ENCODE data around the gene FAM209B.

The FAM209B gene

DNA sequence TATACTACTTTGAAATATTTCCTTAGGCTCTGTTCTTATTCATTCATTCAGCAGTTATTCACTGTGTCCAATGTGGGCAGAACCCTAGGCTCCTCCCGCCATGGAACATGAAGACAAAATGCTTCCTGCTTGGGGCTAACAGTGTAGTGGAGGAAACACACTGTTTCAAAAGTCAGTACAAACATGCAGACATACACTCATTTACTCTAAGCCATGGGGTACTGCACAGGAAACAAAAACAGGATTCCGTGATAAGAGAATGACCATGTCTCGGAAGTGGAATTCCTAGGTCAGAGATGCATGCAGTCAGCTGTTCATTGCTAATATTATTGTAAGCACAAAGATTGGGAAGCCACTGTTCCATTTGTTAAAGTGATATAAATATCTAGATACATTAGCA is 26.9 kb upstream of the FAM209B start:
- TF ChIP-seq, protein P1, sequence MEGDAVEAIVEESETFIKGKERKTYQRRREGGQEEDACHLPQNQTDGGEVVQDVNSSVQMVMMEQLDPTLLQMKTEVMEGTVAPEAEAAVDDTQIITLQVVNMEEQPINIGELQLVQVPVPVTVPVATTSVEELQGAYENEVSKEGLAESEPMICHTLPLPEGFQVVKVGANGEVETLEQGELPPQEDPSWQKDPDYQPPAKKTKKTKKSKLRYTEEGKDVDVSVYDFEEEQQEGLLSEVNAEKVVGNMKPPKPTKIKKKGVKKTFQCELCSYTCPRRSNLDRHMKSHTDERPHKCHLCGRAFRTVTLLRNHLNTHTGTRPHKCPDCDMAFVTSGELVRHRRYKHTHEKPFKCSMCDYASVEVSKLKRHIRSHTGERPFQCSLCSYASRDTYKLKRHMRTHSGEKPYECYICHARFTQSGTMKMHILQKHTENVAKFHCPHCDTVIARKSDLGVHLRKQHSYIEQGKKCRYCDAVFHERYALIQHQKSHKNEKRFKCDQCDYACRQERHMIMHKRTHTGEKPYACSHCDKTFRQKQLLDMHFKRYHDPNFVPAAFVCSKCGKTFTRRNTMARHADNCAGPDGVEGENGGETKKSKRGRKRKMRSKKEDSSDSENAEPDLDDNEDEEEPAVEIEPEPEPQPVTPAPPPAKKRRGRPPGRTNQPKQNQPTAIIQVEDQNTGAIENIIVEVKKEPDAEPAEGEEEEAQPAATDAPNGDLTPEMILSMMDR (IDR thresholded peaks at IDR 0.05; ENCODE audit: insufficient read depth, missing control alignments): no peak
- FAIRE-seq (no peak), DNase-seq (ENCODE audit: insufficient read length, low spot score) (no peak)

DNA sequence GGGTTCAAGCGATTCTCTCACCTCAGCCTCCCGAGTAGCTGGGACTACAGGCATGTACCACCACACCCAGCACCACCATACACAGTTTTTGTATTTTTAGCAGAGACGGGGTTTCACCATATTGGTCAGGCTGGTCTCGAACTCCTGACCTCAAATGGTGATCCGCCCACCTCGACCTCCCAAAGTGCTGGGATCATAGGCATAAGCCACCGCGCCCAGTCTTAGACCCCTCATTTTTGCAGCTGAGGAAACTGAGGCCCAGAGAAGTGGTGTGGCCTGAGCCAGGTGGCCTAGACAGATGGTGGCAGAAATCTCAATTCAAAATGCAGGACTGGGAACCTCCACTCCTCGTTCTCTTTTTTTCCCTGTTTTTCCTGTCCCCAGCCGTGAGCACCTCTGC is 21.1 kb upstream of the FAM209B start:
- FAIRE-seq (no peak), DNase-seq (ENCODE audit: insufficient read length, low spot score) (no peak)
- TF ChIP-seq, protein P1 (IDR thresholded peaks at IDR 0.05; ENCODE audit: insufficient read depth, missing control alignments): no peak

DNA sequence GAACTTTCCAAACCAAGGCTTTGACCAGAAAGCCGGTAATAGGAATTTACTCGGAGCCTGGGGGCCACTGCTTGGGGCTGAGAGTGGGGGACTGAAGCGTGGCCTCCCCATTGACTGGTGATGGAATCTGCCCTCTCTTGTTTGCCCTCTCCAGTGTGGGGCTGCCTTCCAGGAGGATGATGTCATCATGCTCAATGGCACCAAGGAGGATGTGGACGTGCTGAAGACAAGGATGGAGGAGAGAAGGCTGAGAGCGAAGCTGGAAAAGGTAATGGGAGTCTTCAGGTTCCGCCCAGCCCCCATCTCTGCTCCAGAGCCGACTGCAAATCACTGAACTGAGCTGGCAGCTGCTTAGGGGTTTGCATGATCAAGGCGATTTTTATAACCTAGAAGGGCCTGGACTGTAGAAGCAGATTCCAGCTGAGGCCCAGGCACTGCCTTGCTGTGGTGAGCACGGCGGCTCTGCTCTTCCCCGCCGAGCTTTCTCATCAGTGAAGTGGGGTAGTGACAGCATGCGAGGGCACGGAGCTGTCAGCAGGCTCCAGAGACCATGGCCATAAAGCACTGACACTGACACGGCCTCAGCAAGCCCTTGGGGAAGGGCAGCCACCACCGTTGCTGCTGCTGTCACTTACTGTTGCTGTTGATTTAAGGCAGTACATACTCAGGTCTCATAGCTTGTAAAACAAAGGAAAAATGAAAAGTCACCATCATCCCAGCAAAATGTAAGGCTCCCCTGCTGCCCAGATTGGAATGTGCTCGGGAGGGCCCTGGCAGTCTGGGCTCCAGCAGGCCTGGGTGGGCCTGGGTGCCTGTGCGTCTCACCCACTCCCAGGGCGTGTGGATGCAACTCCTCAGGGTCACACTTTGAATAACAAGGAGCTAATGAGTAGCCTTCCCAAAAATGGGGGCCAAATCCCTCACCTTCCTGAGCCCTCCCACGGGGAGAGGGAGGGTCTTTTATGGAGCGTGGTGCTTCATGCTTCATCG is 19.6 kb upstream of the FAM209B start:
- DNase-seq (ENCODE audit: insufficient read length, low spot score) (no peak), FAIRE-seq (no peak)
- TF ChIP-seq, protein P1 (IDR thresholded peaks at IDR 0.05; ENCODE audit: insufficient read depth, missing control alignments): no peak

DNA sequence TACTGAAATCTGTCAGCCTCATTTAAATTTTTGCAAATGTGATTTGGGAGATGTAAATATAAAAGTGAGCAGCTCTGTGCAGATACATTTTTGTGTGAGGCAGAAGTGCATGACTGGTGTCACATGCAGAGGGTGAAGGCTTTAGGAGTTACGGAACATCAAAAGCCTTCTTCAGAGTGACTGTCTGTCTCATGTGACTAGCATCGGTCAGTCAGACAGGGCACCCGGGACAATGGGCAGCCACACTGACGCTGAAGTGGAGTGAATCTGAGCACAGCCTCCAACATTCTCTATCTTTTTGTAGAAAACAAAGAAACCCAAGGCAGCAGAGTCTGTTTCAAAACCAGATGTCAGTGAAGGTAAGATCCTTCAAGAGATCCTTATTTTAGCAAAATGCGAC is 16.4 kb upstream of the FAM209B start:
- FAIRE-seq (no peak), DNase-seq (ENCODE audit: insufficient read length, low spot score) (no peak)
- TF ChIP-seq, protein P1 (IDR thresholded peaks at IDR 0.05; ENCODE audit: insufficient read depth, missing control alignments): no peak

DNA sequence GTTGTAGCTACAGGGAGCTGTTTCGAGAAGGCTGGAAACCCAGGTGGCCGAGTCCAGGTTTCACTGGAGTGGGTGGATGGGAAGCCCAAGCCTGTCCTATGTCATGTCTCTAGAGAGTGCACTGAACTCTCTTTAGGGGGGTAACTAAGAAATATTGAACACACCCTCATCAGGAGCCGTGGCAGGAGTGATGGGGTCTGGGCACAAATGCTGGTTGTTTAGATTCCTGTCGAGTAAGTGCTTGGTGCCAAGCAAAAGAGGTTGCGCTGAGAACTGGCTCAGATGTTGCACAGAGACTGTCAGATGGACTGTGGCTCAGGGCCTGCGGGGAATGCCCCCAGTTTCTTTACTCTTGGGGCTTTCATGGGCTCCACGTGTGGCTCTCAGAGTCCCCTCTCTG is 15.8 kb upstream of the FAM209B start:
- TF ChIP-seq, protein P1 (IDR thresholded peaks at IDR 0.05; ENCODE audit: insufficient read depth, missing control alignments): no peak
- FAIRE-seq (no peak), DNase-seq (ENCODE audit: insufficient read length, low spot score) (no peak)

DNA sequence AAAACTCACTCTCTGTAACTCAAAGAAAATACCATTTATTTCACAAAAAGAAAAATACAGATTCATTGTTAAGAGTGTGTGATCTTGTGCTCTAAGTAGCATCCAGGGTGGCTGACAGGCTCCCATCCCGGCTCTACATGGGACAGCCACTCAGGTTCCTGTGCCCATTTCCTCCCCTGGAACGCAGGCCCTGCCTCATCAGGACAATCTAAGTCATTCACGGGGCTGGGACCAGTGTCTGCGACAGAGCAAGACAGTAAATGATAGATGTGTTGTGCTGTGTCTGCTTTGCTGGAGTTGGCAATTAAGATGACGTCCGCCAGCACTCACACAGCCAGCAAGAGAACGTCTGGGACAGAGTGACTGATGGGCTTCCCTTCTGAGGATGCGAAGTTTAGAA is 15.4 kb upstream of the FAM209B start:
- FAIRE-seq: no peak
- TF ChIP-seq, protein P1 (IDR thresholded peaks at IDR 0.05; ENCODE audit: insufficient read depth, missing control alignments): no peak
- no peak for DNase-seq (ENCODE audit: insufficient read length, low spot score)

DNA sequence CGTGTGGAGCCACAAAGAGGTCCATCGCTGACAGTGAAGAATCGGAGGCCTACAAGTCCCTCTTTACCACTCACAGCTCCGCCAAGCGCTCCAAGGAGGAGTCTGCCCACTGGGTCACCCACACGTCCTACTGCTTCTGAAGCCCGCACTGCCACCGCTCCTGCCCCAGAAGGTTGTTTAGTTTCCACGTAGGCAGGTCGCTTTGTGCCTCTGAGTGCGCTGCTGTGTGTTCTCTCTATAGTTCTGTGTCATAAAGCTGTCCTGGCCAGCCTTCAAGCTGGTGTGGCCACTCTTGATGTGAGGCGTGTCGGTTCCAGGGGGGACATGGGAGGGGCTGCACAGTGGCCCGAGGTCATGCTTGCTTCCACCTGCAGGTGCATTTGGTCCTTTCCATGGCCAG is 14.9 kb upstream of the FAM209B start:
- DNase-seq (ENCODE audit: insufficient read length, low spot score) (no peak), FAIRE-seq (no peak)
- TF ChIP-seq, protein P1 (IDR thresholded peaks at IDR 0.05; ENCODE audit: insufficient read depth, missing control alignments): no peak
